Nephron (organoid): Measurements from ENCODE around the gene ADAT2.

Experiments
- H3K27ac Mint-ChIP-seq, 3 experiments: 2 replicates each; pipeline ENCODE4 v1.8.0; 2020; ENCODE audit warnings: mixed read lengths in 3 of 3, mild to moderate bottlenecking in 2 of 3, moderate library complexity in 1 of 3
- H3K27me3 Mint-ChIP-seq: 2 replicates; pipeline ENCODE4 v1.8.0; 2021; ENCODE audit warnings: low read depth, mild to moderate bottlenecking, moderate library complexity, mixed read lengths
- H3K36me3 Mint-ChIP-seq: 2 replicates; pipeline ENCODE4 v1.8.0; 2020; ENCODE audit warnings: low read depth, mixed read lengths
- H3K4me1 Mint-ChIP-seq: 2 replicates; pipeline ENCODE4 v1.8.0; 2020; ENCODE audit warnings: mixed read lengths
- H3K4me3 Mint-ChIP-seq, 3 experiments: 2 replicates each; pipeline ENCODE4 v1.8.0; 2020; ENCODE audit warnings: mild to moderate bottlenecking in 3 of 3, mixed read lengths in 3 of 3, moderate library complexity in 2 of 3
- H3K9me3 Mint-ChIP-seq: 2 replicates; pipeline ENCODE4 v1.8.0; 2020; ENCODE audit warnings: mixed read lengths
- TF ChIP-seq, protein P1 (sequence below), 3 experiments: fragments of 200-600 bp; sonication (generic); IDR thresholded peaks; one replicate each; pipeline ENCODE4 v1.5.0; 2021; ENCODE audit warnings: antibody characterized with exemption in 3 of 3; ENCODE audit not compliant: unreplicated experiment in 3 of 3

The ADAT2 gene

GRCh38 chr6:143468026-143468425 lies 17.5 kb upstream of the ADAT2 start:
- H3K9me3 Mint-ChIP-seq, result no peaks in the 10 kb centered on the region

GRCh38 chr6:143465546-143465945 lies 15.1 kb upstream of the ADAT2 start:
- H3K27ac Mint-ChIP-seq, result no peak overlapping the region
- H3K27me3 Mint-ChIP-seq, result no peaks in the 10 kb centered on the region

More at GRCh38 chr6:143468026-143468425, 17.5 kb upstream of the ADAT2 start:
- H3K4me1 Mint-ChIP-seq, result no peaks in the 10 kb centered on the region
- peaks cover 25% of the 10 kb centered on the region for H3K36me3 Mint-ChIP-seq
- H3K27me3 Mint-ChIP-seq, result no peaks in the 10 kb centered on the region
- TF ChIP-seq, protein P1, sequence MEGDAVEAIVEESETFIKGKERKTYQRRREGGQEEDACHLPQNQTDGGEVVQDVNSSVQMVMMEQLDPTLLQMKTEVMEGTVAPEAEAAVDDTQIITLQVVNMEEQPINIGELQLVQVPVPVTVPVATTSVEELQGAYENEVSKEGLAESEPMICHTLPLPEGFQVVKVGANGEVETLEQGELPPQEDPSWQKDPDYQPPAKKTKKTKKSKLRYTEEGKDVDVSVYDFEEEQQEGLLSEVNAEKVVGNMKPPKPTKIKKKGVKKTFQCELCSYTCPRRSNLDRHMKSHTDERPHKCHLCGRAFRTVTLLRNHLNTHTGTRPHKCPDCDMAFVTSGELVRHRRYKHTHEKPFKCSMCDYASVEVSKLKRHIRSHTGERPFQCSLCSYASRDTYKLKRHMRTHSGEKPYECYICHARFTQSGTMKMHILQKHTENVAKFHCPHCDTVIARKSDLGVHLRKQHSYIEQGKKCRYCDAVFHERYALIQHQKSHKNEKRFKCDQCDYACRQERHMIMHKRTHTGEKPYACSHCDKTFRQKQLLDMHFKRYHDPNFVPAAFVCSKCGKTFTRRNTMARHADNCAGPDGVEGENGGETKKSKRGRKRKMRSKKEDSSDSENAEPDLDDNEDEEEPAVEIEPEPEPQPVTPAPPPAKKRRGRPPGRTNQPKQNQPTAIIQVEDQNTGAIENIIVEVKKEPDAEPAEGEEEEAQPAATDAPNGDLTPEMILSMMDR (IDR thresholded peaks at IDR 0.05; ENCODE audit: unreplicated experiment in 3 of 3), result no peak
- H3K4me3 Mint-ChIP-seq, result no peak overlapping the region
- H3K27ac Mint-ChIP-seq, result no peak overlapping the region

DNA sequence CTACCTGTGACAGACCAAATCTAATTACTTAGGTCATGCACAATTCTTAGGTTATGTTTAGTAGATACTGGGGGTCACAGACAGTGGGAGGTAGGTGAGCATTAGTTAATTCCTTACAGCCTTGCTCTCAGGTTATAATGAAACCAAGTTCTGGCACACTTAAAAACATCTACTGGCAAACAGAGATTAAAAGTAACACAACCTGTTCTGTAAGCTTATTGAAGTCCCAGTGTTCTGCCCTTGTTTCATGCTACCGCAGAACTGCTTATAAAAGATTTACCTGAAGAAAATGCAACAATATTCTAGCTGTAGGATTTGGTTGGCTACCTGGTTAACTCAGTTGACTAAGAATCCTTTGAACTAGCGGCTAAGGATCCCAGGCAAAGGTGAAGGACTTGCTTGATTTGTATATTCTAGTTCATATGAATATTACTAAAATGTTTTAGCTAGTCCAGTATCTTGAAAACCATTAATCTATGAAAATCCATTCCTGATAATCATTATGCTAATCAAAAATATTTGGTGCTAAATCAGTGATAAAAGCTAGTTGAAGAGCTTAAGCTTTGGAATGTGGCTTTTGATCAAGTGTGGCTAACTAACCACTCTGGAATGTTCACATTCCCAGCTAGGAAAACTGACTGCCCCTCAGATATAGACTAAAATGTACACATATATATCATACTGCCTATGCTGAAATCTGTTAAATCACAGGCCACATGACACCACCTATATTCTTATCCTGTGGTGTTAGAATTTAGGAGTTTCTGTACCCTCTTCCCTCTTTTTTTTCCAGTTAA lies 7.3 kb upstream of the ADAT2 start:
- TF ChIP-seq, protein P1 (IDR thresholded peaks at IDR 0.05; ENCODE audit: unreplicated experiment in 3 of 3), result no peak
- Mint-ChIP-seq H3K36me3 (peaks cover 18% of the 10 kb centered on the region), H3K27me3 (no peaks in the 10 kb centered on the region), H3K4me3 (no peak overlapping the region), H3K27ac (peak overlapping the region; percentile 58 to 83 (median 59)), H3K9me3 (no peaks in the 10 kb centered on the region), H3K4me1 (no peaks in the 10 kb centered on the region)

More at GRCh38 chr6:143465546-143465945, 15.1 kb upstream of the ADAT2 start:
- TF ChIP-seq, protein P1 (IDR thresholded peaks at IDR 0.05; ENCODE audit: unreplicated experiment in 3 of 3), result no peak
- Mint-ChIP-seq H3K9me3 (no peaks in the 10 kb centered on the region), H3K4me1 (no peaks in the 10 kb centered on the region), H3K4me3 (no peak overlapping the region), H3K36me3 (peaks cover 28% of the 10 kb centered on the region)

GRCh38 chr6:143451531-143451930 lies 1.0 kb upstream of the ADAT2 start:
- Mint-ChIP-seq H3K27me3 (no peaks in the 10 kb centered on the region), H3K27ac (peak overlapping the region; percentile 92 to 97 (median 95)), H3K4me3 (peak overlapping the region; percentile 98 to 100 (median 99)), H3K4me1 (peaks cover 23% of the 10 kb centered on the region), H3K36me3 (no peaks in the 10 kb centered on the region), H3K9me3 (no peaks in the 10 kb centered on the region)
- TF ChIP-seq, protein P1 (IDR thresholded peaks at IDR 0.05; ENCODE audit: unreplicated experiment in 3 of 3), result no peak

DNA sequence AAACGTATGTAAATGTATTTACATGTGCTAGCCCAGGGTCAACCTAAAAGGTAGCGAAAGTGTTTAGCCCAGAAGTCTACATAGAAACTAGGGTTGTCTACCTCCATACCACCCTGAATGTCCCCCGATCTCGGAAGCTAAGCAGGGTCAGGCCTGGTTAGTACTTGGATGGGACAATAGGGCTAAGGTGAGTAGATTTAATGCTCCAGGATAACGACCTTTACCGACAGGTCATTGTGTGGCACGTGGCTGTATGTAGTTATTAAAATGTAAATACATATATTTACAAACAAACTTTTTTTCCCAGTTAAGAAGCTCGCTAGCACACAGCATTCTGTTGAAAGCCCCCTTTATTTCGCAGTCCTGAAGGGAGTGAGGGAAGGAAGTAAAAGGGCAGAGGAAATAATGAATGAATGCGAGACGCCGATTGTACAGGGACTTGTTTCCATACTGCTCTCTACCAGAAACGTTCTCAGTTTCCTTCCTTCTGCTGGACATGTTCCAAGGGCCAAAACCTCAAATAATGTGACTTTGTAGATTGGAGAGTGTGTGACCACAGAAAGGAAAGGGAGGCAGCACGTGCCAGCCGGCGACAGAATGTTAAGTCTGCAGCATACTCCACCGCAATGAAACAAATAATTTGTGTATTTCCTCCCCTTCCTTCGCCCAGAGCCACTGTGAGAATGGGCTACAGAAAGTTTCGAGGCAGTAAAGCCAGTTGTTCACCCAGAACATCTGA lies 612 bp downstream of the ADAT2 start:
- H3K27ac Mint-ChIP-seq, result peak overlapping the region; percentile 92 to 97 (median 95)
- peaks cover 23% of the 10 kb centered on the region for H3K4me1 Mint-ChIP-seq
- TF ChIP-seq, protein P1 (IDR thresholded peaks at IDR 0.05; ENCODE audit: unreplicated experiment in 3 of 3), result no peak
- H3K4me3 Mint-ChIP-seq, result peak overlapping the region; percentile 98 to 100 (median 99)
- H3K36me3 Mint-ChIP-seq, result no peaks in the 10 kb centered on the region
- H3K27me3 Mint-ChIP-seq, result no peaks in the 10 kb centered on the region
- H3K9me3 Mint-ChIP-seq, result no peaks in the 10 kb centered on the region
